GM12878 (cell line): ENCODE data around the gene OR52M1. TPM values are rescaled to one million over a fixed set of nuclear protein-coding genes. Genes with fewer than 3 reads are reported as not detected.
"Not testable (repeated sequence)": the region's sequence is repeated elsewhere in the genome, so short reads cannot be mapped to it uniquely, and the experiment has no call there.

ENCODE experiments used
- ATAC-seq: fragments of 200-7000 bp; cut with Tn5 transposase; 3 replicates; pipeline ENCODE4 v1.9.1; 2020; ENCODE audit warnings: mild to moderate bottlenecking, moderate library complexity
- BruUV-seq: library from RNA; stranded (reverse); fragments of 400-500 nt; replicated peaks from 2 replicates; lab custom pipeline; 2021; lab: Mats Ljungman, UMichigan
- CTCF ChIA-PET: fragments of 300-600 bp; sonication (Branson Sonifier 250); formaldehyde crosslinking; extraction: SDS; loops from one replicate; lab custom pipeline; 2021; ENCODE audit warnings: inconsistent platforms; lab: Yijun Ruan, JAX
- POLR2A ChIA-PET: fragments of 350-600 bp; formaldehyde crosslinking; extraction: SDS; loops from one replicate; lab custom pipeline; 2021; ENCODE audit warnings: inconsistent platforms; lab: Charles Lee
- RAD21 ChIA-PET: fragments of 300-600 bp; sonication (Branson Sonifier 250); formaldehyde crosslinking; loops from one replicate; lab custom pipeline; 2023; ENCODE audit warnings: antibody characterized with exemption; ENCODE audit not compliant: unreplicated experiment; lab: Charles Lee
- SMC1A ChIA-PET: fragments of 300-600 bp; sonication (Branson Sonifier 250); formaldehyde crosslinking; loops from one replicate; lab custom pipeline; 2023; ENCODE audit not compliant: unreplicated experiment, uncharacterized antibody; lab: Charles Lee
- DNase-seq: peaks from one replicate; pipeline ENCODE4 v3.0.0-alpha.2; 2011; ENCODE audit warnings: low read depth, low spot score
- FAIRE-seq: peaks from 3 replicates; lab custom pipeline; 2011; peaks lifted over from hg19 to GRCh38; lab: Jason Lieb, UNC
- H2AFZ ChIP-seq: 2 replicates; pipeline ENCODE4 v1.6.0; 2011; ENCODE audit warnings: low read depth, low read length, control low read depth; ENCODE audit not compliant: control insufficient read depth
- H3K27ac ChIP-seq: 2 replicates; pipeline ENCODE4 v1.5.1; 2011; ENCODE audit warnings: control low read depth; ENCODE audit not compliant: control insufficient read depth, insufficient read depth
- H3K27me3 ChIP-seq, 2 experiments: replicated peaks in 1 of 2; 2 replicates each; pipeline versions ENCODE4 v1.6.0 to v1.6.1; 2011; ENCODE audit warnings: low read length in 1 of 2; ENCODE audit not compliant: control insufficient read depth in 2 of 2, insufficient read depth in 2 of 2
- H3K36me3 ChIP-seq, 2 experiments: 2 replicates each; pipeline ENCODE4 v1.5.1; 2011; ENCODE audit warnings: low read length in 1 of 2; ENCODE audit not compliant: control insufficient read depth in 2 of 2, insufficient read depth in 2 of 2
- H3K4me1 ChIP-seq: 2 replicates; pipeline ENCODE4 v1.6.1; 2011; ENCODE audit warnings: mild to moderate bottlenecking, low read length, moderate library complexity, mixed read lengths; ENCODE audit not compliant: control insufficient read depth, insufficient read depth
- H3K4me2 ChIP-seq: 2 replicates; pipeline ENCODE4 v1.6.0; 2011; ENCODE audit warnings: control low read depth; ENCODE audit not compliant: control insufficient read depth, insufficient read depth
- H3K4me3 ChIP-seq: fragments of 200-600 bp; sonication (generic); 2 replicates; pipeline ENCODE4 v1.5.1; 2016
- H3K79me2 ChIP-seq: 2 replicates; pipeline ENCODE4 v1.6.0; 2011; ENCODE audit warnings: low read length; ENCODE audit not compliant: control insufficient read depth, insufficient read depth
- H3K9ac ChIP-seq: 2 replicates; pipeline ENCODE4 v1.8.0; 2011; ENCODE audit warnings: low read length, control low read depth, mixed read lengths; ENCODE audit not compliant: control insufficient read depth, insufficient read depth
- H3K9me3 ChIP-seq: replicated peaks from 3 replicates; pipeline ENCODE4 v1.5.1; 2011; ENCODE audit warnings: mild to moderate bottlenecking, low read length; ENCODE audit not compliant: control insufficient read depth, insufficient read depth
- H4K20me1 ChIP-seq: 2 replicates; pipeline ENCODE4 v1.6.0; 2011; ENCODE audit not compliant: control insufficient read depth, insufficient read depth
- CTCF ChIP-seq, 3 experiments: IDR thresholded peaks in 2 of 3; conservative IDR thresholded peaks in 1 of 3; 2 replicates each; pipeline ENCODE4 v1.5.1; 2011; ENCODE audit warnings: low read depth in 3 of 3, low read length in 3 of 3, mild to moderate bottlenecking in 3 of 3, control low read depth in 2 of 3, moderate library complexity in 2 of 3, inconsistent platforms in 1 of 3, mixed read lengths in 1 of 3; ENCODE audit not compliant: control insufficient read depth in 2 of 3, insufficient read depth in 1 of 3; ENCODE audit errors: extremely low read depth in 1 of 3
- GABPA ChIP-seq: IDR thresholded peaks from 2 replicates; pipeline ENCODE4 v1.6.1; 2014; ENCODE audit warnings: antibody characterized with exemption, low read depth, mild to moderate bottlenecking, inconsistent platforms
- IRF3 ChIP-seq: fragments of 450-650 bp; IDR thresholded peaks from 2 replicates; pipeline ENCODE4 v1.6.1; 2014; ENCODE audit warnings: mild to moderate bottlenecking
- RAD21 ChIP-seq: IDR thresholded peaks from 2 replicates; pipeline ENCODE4 v1.6.1; 2011; ENCODE audit warnings: mild to moderate bottlenecking, low read depth, low read length, moderate library complexity; ENCODE audit not compliant: insufficient read depth
- SMC3 ChIP-seq: IDR thresholded peaks from 2 replicates; pipeline ENCODE4 v1.6.1; 2011; ENCODE audit warnings: low read length, improper control_type of control experiment, borderline replicate concordance
- YY1 ChIP-seq: IDR thresholded peaks from 2 replicates; pipeline ENCODE4 v1.6.1; 2011; ENCODE audit warnings: low read depth, mild to moderate bottlenecking, low read length
- WGBS: methylation state at CpG from one replicate; pipeline ENCODE4 v1.1.6; 2016; ENCODE audit warnings: low lambda C conversion rate; ENCODE audit not compliant: insufficient replicate concordance, insufficient coverage; ENCODE audit errors: missing lambda C conversion rate; 5-methylcytosine and 5-hydroxymethylcytosine counted together
- in situ Hi-C: fragments of 300-500 bp; cut with MboI; formaldehyde crosslinking; loops from 9 replicates; pipeline ENCODE4 v1.14.3; 2018; ENCODE audit warnings: mixed read lengths
- intact Hi-C: fragments of 100-400 bp; cut with micrococcal nuclease; formaldehyde crosslinking; loops from one replicate; pipeline ENCODE4 v1.14.2; 2022; ENCODE audit not compliant: unreplicated experiment
- polyA plus RNA-seq, 11 experiments: library from polyadenylated mRNA; depleted of rRNA in 4 of 11; unstranded in 6 of 11; stranded (reverse) in 5 of 11; fragments of >200 nt; fragmentation: Nextera tagmentation in 4 of 11; fragmentation: Illumina TruSeq in 1 of 11; extraction: Ambion mirVana in 4 of 11; extraction: Trizol in 1 of 11; gene quantifications; 1 replicate in 1 of 11; 2 replicates in 10 of 11; pipeline versions ENCODE4 v1.2.1 to v1.2.3, GENCODE V29; 2011 to 2016; ENCODE audit warnings: inconsistent platforms in 2 of 11, missing spikeins in 2 of 11, low read depth in 1 of 11
- total RNA-seq, 4 experiments: library from RNA; depleted of rRNA in 3 of 4; stranded (reverse); fragments of >200 nt in 3 of 4; fragmentation: Illumina TruSeq in 1 of 4; extraction: Trizol in 1 of 4; gene quantifications; 2 replicates each; pipeline versions ENCODE4 v1.2.1 to v1.2.3, GENCODE V29; 2013 to 2021

OR52M1 gene
- total and polyA plus RNA-seq, 10 of the 15 experiments (the other 5 are each of a cell fraction or from before 2014, with no cell fraction given) = not detected

GRCh38 chr11:4531686-4532085, 13.3 kb upstream of the OR52M1 start:
- H2AFZ ChIP-seq, ATAC-seq, intact Hi-C loops, H3K27ac ChIP-seq, DNase-seq, POLR2A ChIA-PET, FAIRE-seq, H3K36me3 ChIP-seq, BruUV-seq, SMC1A ChIA-PET, H3K79me2 ChIP-seq, H3K9ac ChIP-seq, H3K27me3 ChIP-seq, H3K4me1 ChIP-seq, H3K9me3 ChIP-seq, H3K4me2 ChIP-seq, in situ Hi-C loops, H3K4me3 ChIP-seq, CTCF ChIA-PET, H4K20me1 ChIP-seq, RAD21 ChIA-PET: not testable (repeated sequence)
- 32% methylated on average over 11 of the region's 11 CpGs for WGBS

GRCh38 chr11:4539603-4540219, 5.3 kb upstream of the OR52M1 start:
- no peaks in the 10 kb centered on the region for H3K36me3 ChIP-seq
- H3K4me2 ChIP-seq = no peak overlapping the region
- no peak overlapping the region for H2AFZ ChIP-seq
- H3K9me3 ChIP-seq = no peaks in the 10 kb centered on the region
- TF ChIP-seq IRF3 (no peak), GABPA (no peak), RAD21 (peak; percentile 57), SMC3 (peak; percentile 75), CTCF (IDR thresholded peaks at IDR 0.05 in 2 of 3, conservative IDR thresholded peaks at IDR 0.05 in 1 of 3; ENCODE audit: control insufficient read depth in 2 of 3, extremely low read depth in 1 of 3, insufficient read depth in 1 of 3, low read depth in 3 of 3, low read length in 3 of 3) (peak; percentile 57 to 68 (median 64)), YY1 (0 out of 2 replicates have a peak, but pooled peaks have one; percentile 19)
- TF ChIP-seq, all 136 proteins: peak for 4
- no peak for DNase-seq
- H3K27me3 ChIP-seq = no peaks in the 10 kb centered on the region; a peak in 1 of 4 replicates
- no peaks in the 10 kb centered on the region for H3K79me2 ChIP-seq
- no TSS peak for BruUV-seq
- intact Hi-C loops (loop anchor here (1.0 kb wide), 1 partner anchor 352 kb away; no protein-coding TSS in a partner anchor), in situ Hi-C loops (loop anchor here (5.0 kb wide), 1 partner anchor 357 kb away; no protein-coding TSS in a partner anchor)
- FAIRE-seq = peak; percentile 52
- H3K27ac ChIP-seq = no peak overlapping the region
- no peaks in the 10 kb centered on the region for H3K4me1 ChIP-seq
- ChIA-PET SMC1A (interaction anchor here (0.6 to 3.0 kb wide), 7 partner anchors 13 to 353 kb away, joined by 3 to 28 read pairs (median 3); no protein-coding TSS in a partner anchor), CTCF (interaction anchor here (0.6 to 7.7 kb wide), 12 partner anchors 10 to 1892 kb away, joined by 3 to 122 read pairs (median 4); no protein-coding TSS in a partner anchor), POLR2A (no interaction called here), RAD21 (interaction anchor here (1.4 to 2.7 kb wide), 3 partner anchors 48 to 357 kb away, joined by 3 to 12 read pairs (median 7); no protein-coding TSS in a partner anchor)
- no peak overlapping the region for H3K4me3 ChIP-seq
- ATAC-seq = peak; percentile 90
- H4K20me1 ChIP-seq = no peaks in the 10 kb centered on the region
- 2% methylated on average over 3 of the region's 3 CpGs for WGBS
- no peak overlapping the region for H3K9ac ChIP-seq
